Esophagus mucosa (tissue), 1 donor: ENCODE measurements around the gene LAG3. TPM values are rescaled to one million over a fixed set of nuclear protein-coding genes. Genes with fewer than 3 reads are reported as not detected.
A peak's percentile ranks its signal among the peaks of the same experiment; 100 is the strongest.
"Not testable (repeated sequence)": the region's sequence is repeated elsewhere in the genome, so short reads cannot be mapped to it uniquely, and the experiment has no call there.

Source experiments
- ATAC-seq: fragments of 200-7000 bp; cut with Tn5 transposase; one replicate; pipeline ENCODE4 v1.9.1; 2020
- total RNA-seq: library from RNA; stranded (reverse); gene quantifications from one replicate; pipeline ENCODE4 v1.2.4, GENCODE V29; 2023
- donor health status: DM: yes; HTN: yes; CAD: no.

The LAG3 gene
- total RNA-seq = not detected

GRCh38 chr12:6772331-6772695 is at the start of gene LAG3:
TSS of gene LAG3 (plus strand) at chr12:6772520. CDS start at chr12:6772853, 333 bp downstream.
- no peak for ATAC-seq

- ATAC-seq = no peak
Measured at GRCh38 chr12:6722863-6723262, 49.5 kb upstream of the LAG3 start.

- peak; percentile 97 for ATAC-seq
Measured at GRCh38 chr12:6723607-6724408, 48.5 kb upstream of the LAG3 start, which contains the start of gene COPS7A. TSS of gene COPS7A (plus strand) at chr12:6724046. CDS start at chr12:6724657, 611 bp downstream.

GRCh38 chr12:6724409-6724797 is 47.9 kb upstream of the LAG3 start:
- peak; percentile 24 for ATAC-seq

GRCh38 chr12:6725350-6725749 is 47.0 kb upstream of the LAG3 start:
- ATAC-seq = no peak

- no peak for ATAC-seq
Measured at GRCh38 chr12:6729186-6729585, 43.1 kb upstream of the LAG3 start.

- no peak for ATAC-seq
Measured at GRCh38 chr12:6730169-6730568, 42.2 kb upstream of the LAG3 start.

- ATAC-seq = no peak
Measured at GRCh38 chr12:6734506-6735387, 37.6 kb upstream of the LAG3 start.

GRCh38 chr12:6735448-6736191 is 36.7 kb upstream of the LAG3 start:
- ATAC-seq = peak; percentile 93

- ATAC-seq = no peak
Measured at GRCh38 chr12:6736754-6737153, 35.6 kb upstream of the LAG3 start.

- ATAC-seq = not testable (repeated sequence)
Measured at GRCh38 chr12:6742080-6742479, 30.2 kb upstream of the LAG3 start.

GRCh38 chr12:6742834-6743233 is 29.5 kb upstream of the LAG3 start:
- no peak for ATAC-seq

- ATAC-seq = not testable (repeated sequence)
Measured at GRCh38 chr12:6743300-6743699, 29.0 kb upstream of the LAG3 start.

- ATAC-seq = peak; percentile 79
Measured at GRCh38 chr12:6745741-6746525, 26.4 kb upstream of the LAG3 start.

- no peak for ATAC-seq
Measured at GRCh38 chr12:6747216-6747615, 25.1 kb upstream of the LAG3 start.

GRCh38 chr12:6748761-6749160 is 23.6 kb upstream of the LAG3 start:
- no peak for ATAC-seq

- ATAC-seq = no peak
Measured at GRCh38 chr12:6750506-6750905, 21.8 kb upstream of the LAG3 start.

- ATAC-seq = no peak
Measured at GRCh38 chr12:6751767-6752166, 20.6 kb upstream of the LAG3 start.

- ATAC-seq = no peak
Measured at GRCh38 chr12:6752167-6752920, 20.0 kb upstream of the LAG3 start.

GRCh38 chr12:6752921-6753771 is 19.2 kb upstream of the LAG3 start, which contains the start of gene MLF2:
TSS of gene MLF2 (minus strand) at chr12:6753141. CDS start at chr12:6752334, 807 bp downstream.
- peak; percentile 97 for ATAC-seq
